SK-N-SH (cell line): Measurements from ENCODE around the gene B3GALT6. TPM values are rescaled to one million over a fixed set of nuclear protein-coding genes. Genes with fewer than 3 reads are reported as not detected.

ENCODE experiments used
- CTCF ChIA-PET: fragments of 300-600, 350-600 bp; formaldehyde crosslinking; extraction: SDS; loops from one replicate; lab custom pipeline; 2021; lab: Yijun Ruan, JAX
- POLR2A ChIA-PET: fragments of 350-600 bp; sonication (Branson Sonifier 250); formaldehyde crosslinking; extraction: SDS; loops from one replicate; lab custom pipeline; 2020; ENCODE audit warnings: antibody characterized with exemption, inconsistent platforms; lab: Yijun Ruan, JAX
- DNase-seq: peaks from one replicate; pipeline ENCODE4 v3.0.0; 2012
- H2AFZ ChIP-seq: fragments of 200-600 bp; sonication (generic); 2 replicates; pipeline ENCODE4 v1.8.1; 2016; ENCODE audit warnings: antibody characterized with exemption, mild to moderate bottlenecking, low read depth
- H3F3A ChIP-seq: fragments of 200-600 bp; sonication (generic); replicated peaks from 2 replicates; pipeline ENCODE3; 2016; ENCODE audit warnings: antibody characterized with exemption, mild to moderate bottlenecking; ENCODE audit not compliant: insufficient read depth
- H3K27ac ChIP-seq, 2 experiments: fragments of 200-500 bp in 1 of 2; fragments of 200-600 bp in 1 of 2; sonication (Bioruptor generic) in 1 of 2; sonication (generic), shearing (Covaris generic) in 1 of 2; 2 replicates each; pipeline versions ENCODE4 v1.5.1 to v1.6.1; 2014 to 2016; ENCODE audit warnings: low read depth in 2 of 2, inconsistent platforms in 1 of 2, low read length in 1 of 2, mild to moderate bottlenecking in 1 of 2, mixed read lengths in 1 of 2
- H3K27me3 ChIP-seq: fragments of 200-600 bp; sonication (generic), shearing (Covaris generic); 2 replicates; pipeline ENCODE4 v1.6.1; 2016; ENCODE audit warnings: mixed run types; ENCODE audit not compliant: insufficient read depth
- H3K36me3 ChIP-seq, 2 experiments: fragments of 200-500 bp in 1 of 2; fragments of 200-600 bp in 1 of 2; sonication (Bioruptor generic) in 1 of 2; sonication (generic) in 1 of 2; replicated peaks in 1 of 2; 2 replicates each; pipeline versions ENCODE3 to v1.5.1; 2014 to 2016; ENCODE audit warnings: low read length in 1 of 2, mild to moderate bottlenecking in 1 of 2; ENCODE audit not compliant: insufficient read depth in 2 of 2, control insufficient read depth in 1 of 2
- H3K4me1 ChIP-seq, 2 experiments: fragments of 200-500 bp in 1 of 2; fragments of 200-600 bp in 1 of 2; sonication (Bioruptor generic) in 1 of 2; sonication (generic), shearing (Covaris generic) in 1 of 2; 2 replicates each; pipeline versions ENCODE4 v1.5.1 to v1.6.1; 2014 to 2016; ENCODE audit warnings: low read depth in 1 of 2, low read length in 1 of 2, mixed run types in 1 of 2; ENCODE audit not compliant: insufficient read depth in 2 of 2, control insufficient read depth in 1 of 2
- H3K4me2 ChIP-seq: fragments of 200-600 bp; sonication (generic), shearing (Covaris generic); 2 replicates; pipeline ENCODE4 v1.6.1; 2017; ENCODE audit warnings: mixed run types
- H3K4me3 ChIP-seq, 2 experiments: fragments of 200-500 bp in 1 of 2; fragments of 200-600 bp in 1 of 2; sonication (Bioruptor generic) in 1 of 2; sonication (generic), shearing (Covaris generic) in 1 of 2; 2 replicates each; pipeline versions ENCODE4 v1.5.1 to v1.8.1; 2014 to 2016; ENCODE audit warnings: low read depth in 2 of 2, inconsistent platforms in 1 of 2, low read length in 1 of 2, mild to moderate bottlenecking in 1 of 2, mixed read lengths in 1 of 2, moderate library complexity in 1 of 2
- H3K79me2 ChIP-seq: fragments of 200-600 bp; sonication (generic); 2 replicates; pipeline ENCODE4 v1.8.1; 2017; ENCODE audit warnings: mild to moderate bottlenecking; ENCODE audit not compliant: insufficient read depth
- H3K9ac ChIP-seq: fragments of 200-600 bp; sonication (generic); 2 replicates; pipeline ENCODE4 v1.6.1; 2017; ENCODE audit warnings: mixed run types
- H3K9me2 ChIP-seq: fragments of 200-600 bp; sonication (generic); 2 replicates; pipeline ENCODE4 v1.6.1; 2017; ENCODE audit warnings: mixed run types
- H3K9me3 ChIP-seq: fragments of 200-600 bp; sonication (generic); 2 replicates; pipeline ENCODE4 v1.6.1; 2017; ENCODE audit warnings: mixed run types, mild to moderate bottlenecking, moderate library complexity
- H4K20me1 ChIP-seq: fragments of 200-600 bp; sonication (generic); 2 replicates; pipeline ENCODE4 v1.6.1; 2017; ENCODE audit warnings: mild to moderate bottlenecking, mixed run types; ENCODE audit not compliant: insufficient read depth
- ELF1 ChIP-seq: IDR thresholded peaks from 2 replicates; pipeline ENCODE4 v1.4.0; 2012
- FOSL2 ChIP-seq: IDR thresholded peaks from 2 replicates; pipeline ENCODE4 v1.4.0; 2012; ENCODE audit warnings: low read depth, mild to moderate bottlenecking, moderate library complexity, borderline replicate concordance
- GABPA ChIP-seq: IDR thresholded peaks from 2 replicates; pipeline ENCODE4 v1.4.0; 2012; ENCODE audit warnings: low read depth, mild to moderate bottlenecking
- IRF3 ChIP-seq: fragments of 150-350 bp; IDR thresholded peaks from 2 replicates; pipeline ENCODE4 v1.6.1; 2016; ENCODE audit warnings: mild to moderate bottlenecking, low read depth, low read length
- MEF2A ChIP-seq: IDR thresholded peaks from 2 replicates; pipeline ENCODE4 v1.4.0; 2012; ENCODE audit warnings: low read depth, borderline replicate concordance
- PBX3 ChIP-seq: IDR thresholded peaks from 2 replicates; pipeline ENCODE4; 2012
- RCOR1 ChIP-seq: fragments of 150-350 bp; IDR thresholded peaks from 2 replicates; pipeline ENCODE4 v1.6.1; 2017; ENCODE audit warnings: antibody characterized with exemption, low read length
- REST ChIP-seq: IDR thresholded peaks from 2 replicates; pipeline ENCODE4 v1.6.1; 2012; ENCODE audit warnings: mild to moderate bottlenecking, low read depth, low read length, moderate library complexity
- TCF12 ChIP-seq: IDR thresholded peaks from 2 replicates; pipeline ENCODE4 v1.4.0; 2012
- USF1 ChIP-seq: IDR thresholded peaks from 2 replicates; pipeline ENCODE4 v1.4.0; 2012; ENCODE audit warnings: low read depth, borderline replicate concordance
- USF2 ChIP-seq: fragments of 150-350 bp; IDR thresholded peaks from 2 replicates; pipeline ENCODE4 v1.6.1; 2017; ENCODE audit warnings: antibody characterized with exemption, low read length, low read depth, borderline replicate concordance
- ZBTB33 ChIP-seq: IDR thresholded peaks from 2 replicates; pipeline ENCODE4 v1.4.0; 2012; ENCODE audit warnings: low read depth, borderline replicate concordance
- WGBS: methylation state at CpG from one replicate; pipeline ENCODE4 v1.1.6; 2017; ENCODE audit warnings: low lambda C conversion rate; 5-methylcytosine and 5-hydroxymethylcytosine counted together
- polyA plus RNA-seq, 3 experiments: library from polyadenylated mRNA; depleted of rRNA; stranded (reverse); fragments of >200 nt; gene quantifications; 2 replicates each; pipeline ENCODE4 v1.2.3, GENCODE V29; 2012

B3GALT6 gene
- polyA plus RNA-seq, 1 of the 3 experiments (the other 2 are of a cell fraction): 38.8 TPM

GRCh38 chr1:1211541-1212441 is 20.2 kb upstream of the B3GALT6 start:
- TF ChIP-seq ELF1: no peak
- no peak for TF ChIP-seq REST
- TF ChIP-seq MEF2A: no peak
- TF ChIP-seq GABPA: no peak
- no peak for TF ChIP-seq PBX3
- H3F3A ChIP-seq: no peaks in the 10 kb centered on the region
- no peaks in the 10 kb centered on the region for H3K9me2 ChIP-seq
- H3K4me1 ChIP-seq: peaks cover 3 to 5% of the 10 kb centered on the region in 2 experiments; a peak in 1 of 4 replicates
- no peaks in the 10 kb centered on the region for H3K79me2 ChIP-seq
- ChIA-PET CTCF (no interaction called here), POLR2A (no interaction called here)
- no peaks in the 10 kb centered on the region for H3K9me3 ChIP-seq
- no peak overlapping the region for H3K4me3 ChIP-seq
- H3K36me3 ChIP-seq: peaks cover 0 to 6% of the 10 kb centered on the region in 2 experiments
- WGBS: no CpG with 5 or more reads among the region's 28 CpGs
- H3K27me3 ChIP-seq: peaks cover 2% of the 10 kb centered on the region; the same call in 1 of the 2 replicates
- DNase-seq: peak; percentile 42
- no peak overlapping the region for H3K27ac ChIP-seq
- no peaks in the 10 kb centered on the region for H4K20me1 ChIP-seq
- H3K9ac ChIP-seq: no peak overlapping the region
- H2AFZ ChIP-seq: no peak overlapping the region
- no peak overlapping the region for H3K4me2 ChIP-seq

GRCh38 chr1:1212780-1213344 is 19.2 kb upstream of the B3GALT6 start:
- H3F3A ChIP-seq: no peaks in the 10 kb centered on the region
- H3K79me2 ChIP-seq: no peaks in the 10 kb centered on the region
- H3K36me3 ChIP-seq: peaks cover 0 to 14% of the 10 kb centered on the region in 2 experiments
- TF ChIP-seq USF2 (no peak), IRF3 (no peak), USF1 (no peak), ZBTB33 (no peak), FOSL2 (no peak), RCOR1 (no peak), TCF12 (no peak)
- no peaks in the 10 kb centered on the region for H3K9me3 ChIP-seq
- H3K27me3 ChIP-seq: no peaks in the 10 kb centered on the region
- peak; percentile 43 for DNase-seq
- no peak overlapping the region for H3K27ac ChIP-seq
- H3K9ac ChIP-seq: no peak overlapping the region
- peaks cover 3 to 5% of the 10 kb centered on the region in 2 experiments; a peak in 1 of 4 replicates for H3K4me1 ChIP-seq
- no peak overlapping the region for H3K4me3 ChIP-seq
- CTCF ChIA-PET: no interaction called here
- H3K4me2 ChIP-seq: no peak overlapping the region
- H2AFZ ChIP-seq: no peak overlapping the region
- no CpG with 5 or more reads among the region's 24 CpGs for WGBS
- no peaks in the 10 kb centered on the region for H4K20me1 ChIP-seq
- POLR2A ChIA-PET: no interaction called here
- H3K9me2 ChIP-seq: no peaks in the 10 kb centered on the region
